Fibroblast of skin of scalp (primary cell): ENCODE data around the gene BIVM.

Experiments used
- DNase-seq: peaks from one replicate; pipeline ENCODE4 v3.0.0-alpha.2; 2013

The BIVM gene

DNA sequence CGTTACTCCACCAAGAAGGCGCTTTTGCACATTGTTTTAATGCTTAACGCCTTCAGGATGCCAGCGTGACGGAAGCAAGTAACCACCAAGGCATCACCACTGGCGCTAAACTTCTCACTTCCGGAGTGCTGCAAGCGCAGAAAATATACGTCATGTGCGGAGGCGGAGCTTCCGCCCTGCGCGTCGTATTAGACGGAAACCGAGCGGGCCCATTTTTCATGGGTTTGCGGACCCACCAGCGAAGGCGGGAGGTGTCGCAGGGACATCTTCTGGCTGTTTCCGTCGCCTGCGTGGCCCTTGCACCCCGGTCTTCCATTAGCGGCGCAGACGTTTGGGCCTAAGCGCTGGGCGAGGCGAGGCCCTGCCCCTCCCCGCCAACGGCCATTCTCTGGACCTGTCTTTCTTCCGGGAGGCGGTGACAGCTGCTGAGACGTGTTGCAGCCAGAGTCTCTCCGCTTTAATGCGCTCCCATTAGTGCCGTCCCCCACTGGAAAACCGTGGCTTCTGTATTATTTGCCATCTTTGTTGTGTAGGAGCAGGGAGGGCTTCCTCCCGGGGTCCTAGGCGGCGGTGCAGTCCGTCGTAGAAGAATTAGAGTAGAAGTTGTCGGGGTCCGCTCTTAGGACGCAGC, 46.8 kb downstream of the BIVM start, which contains the start of gene ERCC5:
ERCC5 (plus strand) TSS at position 403 of the 631 bp plus-strand sequence. CDS start 235 bp downstream, outside the sequence.
- peak; percentile 97 for DNase-seq

DNA sequence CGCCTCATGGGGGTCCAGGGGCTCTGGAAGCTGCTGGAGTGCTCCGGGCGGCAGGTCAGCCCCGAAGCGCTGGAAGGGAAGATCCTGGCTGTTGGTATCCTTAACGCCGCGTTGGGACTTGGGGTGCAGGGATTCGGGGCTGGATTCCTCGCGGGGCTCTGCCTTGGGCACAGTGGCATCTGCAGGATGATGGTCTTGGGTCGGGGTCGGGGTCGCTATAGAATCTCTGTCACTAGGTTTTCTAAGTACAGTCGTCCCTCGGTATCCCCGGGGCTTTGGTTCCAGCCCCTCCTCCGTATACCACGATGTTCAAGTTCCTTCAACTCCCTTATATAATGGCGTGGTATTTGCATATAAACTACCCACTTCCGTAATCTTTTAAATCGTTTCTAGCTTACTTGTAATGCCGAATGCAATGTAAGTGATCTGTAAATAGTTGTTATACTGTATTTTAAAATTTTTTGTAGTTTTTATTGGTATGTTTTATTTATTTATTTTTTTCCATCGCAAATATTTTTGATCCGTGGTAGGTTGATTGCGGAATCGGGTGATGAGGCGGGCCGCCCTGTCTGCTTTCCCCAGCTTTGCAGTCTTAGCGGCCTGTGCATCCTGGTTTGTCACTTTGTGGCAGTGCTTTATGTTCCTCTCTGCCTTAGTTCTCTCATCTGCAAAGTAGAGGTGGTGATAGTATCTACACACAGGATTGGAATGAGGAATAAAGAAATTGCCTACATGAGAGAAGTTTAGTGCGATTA, 47.5 kb downstream of the BIVM start:
- DNase-seq, result peak; percentile 23

DNA sequence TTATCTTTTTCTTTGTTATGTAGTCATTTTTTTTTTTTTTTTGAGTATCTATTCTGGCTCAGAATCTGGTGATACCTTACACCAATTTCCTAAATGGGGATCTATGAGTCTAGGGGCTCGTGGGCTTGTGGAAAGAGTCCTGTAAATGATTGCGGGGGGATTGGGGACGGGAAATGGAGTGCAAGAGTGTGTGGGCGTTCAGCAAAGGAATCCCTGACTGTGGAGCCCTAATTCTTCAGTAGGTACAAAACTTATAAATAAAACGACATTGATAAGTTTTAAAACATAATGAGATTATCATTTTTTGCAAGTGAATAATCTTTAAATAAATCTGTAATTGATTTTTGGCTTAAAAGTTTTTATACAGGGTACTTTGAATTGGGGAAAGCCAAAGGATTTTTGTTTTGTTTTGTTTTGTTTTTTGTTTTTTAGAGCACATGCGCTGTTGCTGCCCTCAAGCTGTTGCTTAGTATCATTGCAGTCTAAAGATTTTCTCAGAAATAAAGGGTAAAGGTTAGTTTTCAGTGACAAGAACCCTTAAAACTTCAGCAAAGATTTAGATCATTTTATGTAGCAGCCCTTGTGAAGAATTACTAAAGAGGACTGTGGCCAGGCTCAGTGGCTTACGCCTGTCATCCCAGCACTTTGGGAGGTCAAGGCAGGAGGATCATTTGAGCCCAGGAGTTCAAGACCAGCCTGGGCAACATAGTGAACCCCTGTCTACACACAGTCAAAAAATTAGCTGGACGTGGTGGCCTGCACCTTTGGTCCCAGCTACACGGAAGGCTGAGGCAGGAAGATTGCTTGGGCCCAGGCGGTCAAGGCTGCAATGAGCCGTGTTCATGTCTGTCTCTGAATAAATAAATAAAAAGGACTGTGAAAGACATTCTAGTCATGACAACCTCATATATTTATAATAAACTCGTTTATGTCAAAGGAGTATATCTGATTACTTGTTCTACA, 48.6 kb downstream of the BIVM start:
- peak; percentile 31 for DNase-seq

DNA sequence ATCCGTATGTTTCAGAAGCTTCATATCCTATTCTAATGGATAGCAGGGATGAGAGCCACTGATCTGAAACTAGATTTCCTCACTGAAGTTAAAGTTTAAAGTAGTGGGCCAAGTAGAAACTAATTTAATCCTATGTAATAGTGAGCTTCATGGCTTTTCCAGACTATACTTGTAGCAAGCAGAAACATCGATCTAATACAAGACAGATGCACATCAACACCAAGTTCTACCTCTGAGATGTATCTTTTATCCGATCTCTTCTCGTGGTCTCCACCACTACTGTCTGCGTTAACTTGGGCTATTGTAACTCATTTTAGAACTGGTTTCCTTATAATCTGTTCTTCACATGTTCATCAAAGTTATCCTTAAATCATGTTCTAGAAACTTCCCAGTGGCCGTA, 50.0 kb downstream of the BIVM start:
- DNase-seq, result no peak

DNA sequence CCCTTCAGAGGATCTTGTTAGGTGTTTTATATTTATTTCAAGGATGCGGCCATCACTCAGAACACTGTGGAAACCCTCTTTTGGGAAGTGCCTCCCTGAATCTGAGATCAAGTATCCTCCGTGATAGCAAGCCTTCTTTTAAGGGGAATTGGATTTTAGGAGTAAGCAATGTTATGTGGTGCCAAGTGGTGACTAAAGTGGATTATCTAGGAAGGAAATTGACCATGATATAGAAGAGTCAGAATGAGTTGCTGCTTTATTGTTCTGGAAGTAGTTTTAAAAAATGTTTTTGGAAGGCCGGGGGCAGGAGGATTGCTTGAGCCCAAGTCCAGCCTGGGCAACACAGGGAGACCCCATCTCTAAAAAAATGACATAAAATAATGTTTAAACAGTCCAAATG, 53.6 kb downstream of the BIVM start:
- no peak for DNase-seq

DNA sequence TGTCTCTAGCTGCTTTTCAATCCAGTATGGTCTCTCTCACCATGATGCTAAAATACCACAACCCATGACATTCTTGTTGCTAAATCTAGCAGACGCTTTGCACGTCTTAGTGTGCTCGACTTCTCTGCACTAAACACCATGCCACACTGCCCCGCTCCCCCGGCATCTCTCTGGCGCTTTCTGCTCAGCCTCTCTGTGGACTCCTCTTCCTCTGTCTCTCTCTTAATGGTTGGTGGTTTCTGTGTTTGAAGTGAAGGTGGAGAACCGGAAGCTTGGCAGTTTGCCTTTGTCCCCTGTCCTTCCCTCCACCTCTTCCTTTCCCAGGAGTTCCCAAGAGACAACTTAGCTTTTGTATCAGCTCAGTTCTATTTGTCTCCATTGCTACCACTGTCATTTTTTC, 55.8 kb downstream of the BIVM start:
- DNase-seq, result no peak

DNA sequence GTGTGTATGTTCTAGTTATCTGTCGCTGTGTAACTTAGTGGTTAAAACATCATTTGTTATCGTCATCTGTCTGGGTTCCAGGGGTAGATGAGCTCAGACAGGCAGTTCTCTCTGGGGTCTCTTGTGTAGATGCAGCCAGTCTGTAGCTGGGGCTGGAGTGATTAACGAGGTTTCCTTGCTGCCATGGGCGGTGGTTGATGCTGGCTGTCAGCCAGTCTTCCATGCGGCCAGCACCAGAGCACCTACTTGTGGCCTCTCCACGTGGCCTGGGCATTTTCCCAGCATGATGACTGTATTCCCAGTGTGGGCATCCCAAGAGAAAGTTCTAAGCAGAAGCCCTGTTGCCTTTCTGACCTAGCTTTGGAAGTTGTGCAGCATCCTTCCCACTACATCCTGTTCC, 57.6 kb downstream of the BIVM start:
- DNase-seq, result no peak

DNA sequence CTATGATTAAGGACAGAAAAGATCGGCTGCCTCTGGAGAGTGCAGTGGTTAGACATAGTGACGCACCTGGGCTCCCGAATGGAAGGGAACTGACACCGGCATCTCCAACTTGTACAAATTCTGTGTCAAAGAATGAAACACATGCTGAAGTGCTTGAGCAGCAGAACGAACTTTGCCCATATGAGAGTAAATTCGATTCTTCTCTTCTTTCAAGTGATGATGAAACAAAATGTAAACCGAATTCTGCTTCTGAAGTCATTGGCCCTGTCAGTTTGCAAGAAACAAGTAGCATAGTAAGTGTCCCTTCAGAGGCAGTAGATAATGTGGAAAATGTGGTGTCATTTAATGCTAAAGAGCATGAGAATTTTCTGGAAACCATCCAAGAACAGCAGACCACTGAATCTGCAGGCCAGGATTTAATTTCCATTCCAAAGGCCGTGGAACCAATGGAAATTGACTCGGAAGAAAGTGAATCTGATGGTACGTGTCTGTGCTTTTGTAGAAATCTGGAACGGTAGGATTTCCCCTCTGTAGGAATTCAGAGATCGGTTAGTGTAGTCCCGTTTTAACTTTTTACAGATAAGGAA, 63.8 kb downstream of the BIVM start:
- peak; percentile 39 for DNase-seq

DNA sequence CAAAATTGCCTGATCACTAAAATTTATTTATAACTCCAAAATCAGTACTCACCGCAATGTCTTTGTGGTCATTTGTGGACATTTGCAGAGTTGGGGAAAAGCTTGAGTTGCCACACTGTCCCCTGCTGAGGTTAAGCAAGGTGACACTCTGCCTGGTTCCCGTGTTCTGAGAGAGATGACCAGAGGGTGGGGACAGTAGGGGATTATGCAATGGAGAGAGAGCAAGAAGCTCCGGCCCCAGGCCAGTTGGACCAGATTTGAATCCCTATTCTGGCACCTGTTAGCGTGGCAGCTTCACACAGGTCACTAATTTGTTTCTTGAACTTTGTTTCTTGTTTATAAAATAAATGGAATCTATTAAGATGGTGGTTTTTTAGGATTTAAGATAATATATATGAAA, 64.7 kb downstream of the BIVM start:
- DNase-seq, result no peak

DNA sequence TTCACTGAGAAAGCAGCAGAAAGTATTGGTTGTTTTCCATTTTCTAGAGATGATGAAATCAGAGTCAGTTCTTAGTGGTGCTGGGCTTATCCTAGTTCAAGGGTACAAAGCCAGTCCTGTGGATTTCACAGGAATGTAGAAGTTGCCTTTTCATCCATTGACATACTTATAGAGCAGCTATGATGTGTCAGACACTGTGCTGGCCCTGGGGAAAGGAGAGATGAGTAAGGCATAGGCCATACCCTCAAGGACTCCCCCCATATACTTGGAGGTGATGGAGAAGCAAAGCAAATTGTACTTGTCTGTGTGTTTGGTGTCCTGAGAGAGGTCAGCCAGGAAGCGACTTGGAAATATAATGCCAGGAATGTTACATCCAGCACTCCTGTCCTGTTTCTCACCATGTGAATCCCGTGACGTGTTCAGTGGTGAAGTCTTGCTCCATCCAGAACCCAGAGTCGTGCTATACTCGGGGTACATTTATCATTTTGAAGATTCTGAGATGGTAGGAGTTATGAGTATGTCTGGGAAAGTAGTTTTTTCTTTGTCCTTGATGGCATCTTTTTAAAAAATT, 69.5 kb downstream of the BIVM start:
- peak; percentile 34 for DNase-seq

DNA sequence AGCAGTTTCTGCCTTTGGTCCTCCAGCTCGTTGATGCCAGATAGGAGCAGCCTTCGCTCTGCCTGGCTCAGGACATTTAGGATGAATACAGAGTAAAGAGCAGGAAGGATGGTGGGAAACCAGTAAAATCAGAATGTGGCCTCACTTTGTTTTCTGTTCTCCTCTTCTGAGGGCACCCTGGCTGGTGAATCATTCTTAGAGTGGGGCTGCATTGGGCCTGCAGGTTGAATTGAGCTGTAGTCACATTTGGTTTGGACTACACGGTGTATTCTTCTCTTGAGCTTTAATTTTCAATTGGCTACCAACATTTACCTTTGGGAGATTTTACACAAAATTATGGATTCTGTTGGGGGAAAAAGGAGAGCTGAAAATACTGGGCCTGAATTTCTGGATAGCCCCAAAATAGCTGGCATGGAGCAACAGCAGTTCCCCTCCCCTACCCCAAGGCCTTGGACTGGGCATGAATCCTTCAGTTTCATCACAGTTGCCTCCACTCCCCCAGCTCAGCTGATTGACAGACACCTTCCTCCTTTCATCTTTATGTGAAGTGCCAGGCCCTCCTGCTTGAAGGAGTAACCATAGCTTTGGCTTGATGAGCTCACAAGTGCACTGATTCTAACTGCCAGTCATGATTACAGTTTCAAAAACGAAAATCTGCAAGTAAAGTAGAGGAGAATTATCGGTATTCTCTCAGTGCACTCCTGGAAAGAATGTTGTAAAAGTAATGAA, 71.2 kb downstream of the BIVM start:
- no peak for DNase-seq

DNA sequence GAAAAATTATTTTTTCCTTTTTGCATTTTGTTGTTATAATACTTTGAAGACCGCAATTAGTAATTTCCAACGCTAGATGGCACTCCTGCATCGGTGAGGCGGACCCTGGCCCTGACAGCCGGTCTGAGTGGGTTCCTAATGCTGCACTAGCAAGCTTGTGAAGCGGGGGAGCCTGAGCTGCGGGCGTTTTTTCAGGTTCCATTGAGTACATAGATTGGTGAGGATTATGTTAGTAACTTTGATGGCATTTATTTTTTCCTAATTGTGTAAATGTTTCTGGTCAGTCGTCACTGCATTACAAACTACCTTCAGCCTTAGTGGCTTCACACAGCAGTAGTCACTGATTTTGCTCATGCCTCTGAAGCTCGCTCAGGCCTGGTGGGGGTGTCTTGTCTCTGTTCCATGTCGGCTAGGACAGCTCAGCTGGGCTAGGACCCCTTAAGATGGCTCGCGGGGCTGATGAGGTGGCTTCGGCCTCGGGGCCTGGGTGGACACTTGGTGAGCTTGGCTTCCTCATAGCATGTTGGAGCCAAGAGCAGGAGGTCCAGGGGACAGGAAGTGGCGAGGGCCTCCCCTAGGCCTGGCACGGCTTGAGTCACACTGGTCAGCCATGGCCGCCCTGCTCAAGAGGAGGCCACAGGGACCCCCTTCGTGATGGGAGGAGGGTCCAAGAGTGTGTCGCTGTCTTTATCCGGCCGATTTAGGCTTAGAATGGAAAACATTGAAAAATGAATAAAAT, 71.9 kb downstream of the BIVM start:
- DNase-seq, result peak; percentile 63

DNA sequence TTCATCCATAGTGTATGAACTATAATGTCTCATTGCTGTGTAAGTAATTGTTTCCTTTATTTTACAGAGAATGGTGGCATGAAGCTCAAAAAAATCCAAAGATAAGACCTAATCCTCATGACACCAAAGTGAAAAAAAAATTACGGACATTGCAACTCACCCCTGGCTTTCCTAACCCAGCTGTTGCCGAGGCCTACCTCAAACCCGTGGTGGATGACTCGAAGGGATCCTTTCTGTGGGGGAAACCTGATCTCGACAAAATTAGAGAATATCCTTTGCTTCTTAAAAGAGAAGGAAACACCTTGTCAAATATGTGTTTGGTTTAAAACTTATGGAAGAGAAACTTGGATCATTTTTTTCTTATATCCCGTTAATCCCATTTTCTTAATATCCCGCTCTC, 73.2 kb downstream of the BIVM start:
- no peak for DNase-seq

DNA sequence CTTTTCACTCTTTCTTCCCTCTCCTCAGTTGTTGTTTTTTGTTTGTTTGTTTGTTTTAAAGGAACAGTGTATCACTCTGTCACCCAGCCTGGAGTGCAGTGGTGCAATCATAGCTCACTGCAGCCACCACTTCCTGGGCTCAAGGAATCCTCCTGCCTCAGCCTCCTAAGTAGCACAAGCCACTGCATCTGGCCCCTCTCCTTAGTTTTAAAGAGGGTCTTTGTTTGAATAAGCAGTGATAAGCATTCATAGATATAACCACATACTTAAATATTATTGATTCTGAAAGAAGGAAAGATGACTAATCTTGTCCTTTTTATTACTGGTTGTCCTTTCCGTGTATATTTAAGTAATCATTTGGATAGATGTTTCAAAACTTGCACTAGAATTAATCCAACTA, 73.6 kb downstream of the BIVM start:
- no peak for DNase-seq

DNA sequence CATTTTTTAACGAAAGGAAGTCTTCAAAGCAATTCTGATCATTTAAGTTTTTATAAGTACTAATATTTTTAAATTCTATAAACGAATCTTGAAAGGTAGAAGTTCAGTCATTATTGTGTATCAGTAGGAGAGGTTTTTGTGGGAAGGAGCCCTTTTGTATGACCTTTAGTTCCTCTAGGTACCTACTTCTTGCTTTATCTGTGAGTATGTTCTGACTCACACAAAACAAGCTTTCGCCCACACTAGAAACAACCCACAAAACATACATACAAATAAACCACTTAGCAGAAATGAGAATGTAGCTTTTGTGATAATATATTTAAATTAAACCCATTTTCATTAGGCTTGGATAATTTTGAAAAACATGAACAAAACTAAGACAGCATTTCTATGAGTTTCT, 74.7 kb downstream of the BIVM start:
- DNase-seq, result no peak

DNA sequence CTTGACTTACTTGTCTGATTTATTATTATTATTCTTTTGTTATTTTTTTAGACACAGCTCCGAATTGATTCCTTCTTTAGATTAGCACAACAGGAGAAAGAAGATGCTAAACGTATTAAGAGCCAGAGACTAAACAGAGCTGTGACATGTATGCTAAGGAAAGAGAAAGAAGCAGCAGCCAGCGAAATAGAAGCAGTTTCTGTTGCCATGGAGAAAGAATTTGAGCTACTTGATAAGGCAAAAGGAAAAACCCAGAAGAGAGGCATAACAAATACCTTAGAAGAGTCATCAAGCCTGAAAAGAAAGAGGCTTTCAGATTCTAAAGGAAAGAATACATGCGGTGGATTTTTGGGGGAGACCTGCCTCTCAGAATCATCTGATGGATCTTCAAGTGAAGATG, 76.3 kb downstream of the BIVM start:
- DNase-seq, result no peak

DNA sequence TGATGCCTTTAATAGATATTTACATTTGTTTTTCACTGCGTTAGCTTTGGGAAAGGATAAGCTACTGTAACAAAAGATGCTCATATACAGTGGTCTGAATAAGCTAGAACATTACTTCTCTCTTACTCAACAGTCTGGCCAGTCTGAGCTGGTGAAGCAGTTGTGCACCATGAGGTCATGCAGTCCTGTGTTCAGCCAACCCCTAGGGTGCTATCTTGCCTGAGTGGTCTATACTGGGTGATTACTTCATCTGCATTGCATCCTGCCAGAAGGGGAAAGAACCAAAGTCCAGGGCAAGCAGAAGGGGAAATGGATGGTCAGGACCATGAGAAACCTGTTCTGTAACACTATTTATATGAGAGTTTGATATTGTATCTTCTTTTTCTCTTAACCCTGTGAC, 78.4 kb downstream of the BIVM start:
- DNase-seq, result peak; percentile 60

DNA sequence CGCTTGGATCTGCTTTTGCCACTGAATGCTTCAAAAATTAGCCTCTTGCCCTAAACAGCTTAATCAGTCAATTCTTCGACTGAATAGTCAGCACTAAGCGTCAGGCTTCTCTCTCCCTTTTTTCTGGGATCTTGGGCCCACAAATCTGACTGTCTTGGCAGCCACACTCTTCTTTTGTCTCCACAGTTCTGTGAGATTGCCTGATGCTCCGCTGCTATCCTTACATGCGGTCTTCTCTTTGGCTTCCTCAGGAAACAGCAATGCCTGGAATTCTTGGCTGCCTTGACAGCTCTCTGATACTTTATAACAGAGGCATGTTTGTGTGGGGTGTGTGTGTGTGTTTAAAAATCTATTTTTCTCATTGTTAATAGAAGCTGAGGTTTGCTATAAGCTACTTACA, 79.6 kb downstream of the BIVM start:
- peak; percentile 83 for DNase-seq

DNA sequence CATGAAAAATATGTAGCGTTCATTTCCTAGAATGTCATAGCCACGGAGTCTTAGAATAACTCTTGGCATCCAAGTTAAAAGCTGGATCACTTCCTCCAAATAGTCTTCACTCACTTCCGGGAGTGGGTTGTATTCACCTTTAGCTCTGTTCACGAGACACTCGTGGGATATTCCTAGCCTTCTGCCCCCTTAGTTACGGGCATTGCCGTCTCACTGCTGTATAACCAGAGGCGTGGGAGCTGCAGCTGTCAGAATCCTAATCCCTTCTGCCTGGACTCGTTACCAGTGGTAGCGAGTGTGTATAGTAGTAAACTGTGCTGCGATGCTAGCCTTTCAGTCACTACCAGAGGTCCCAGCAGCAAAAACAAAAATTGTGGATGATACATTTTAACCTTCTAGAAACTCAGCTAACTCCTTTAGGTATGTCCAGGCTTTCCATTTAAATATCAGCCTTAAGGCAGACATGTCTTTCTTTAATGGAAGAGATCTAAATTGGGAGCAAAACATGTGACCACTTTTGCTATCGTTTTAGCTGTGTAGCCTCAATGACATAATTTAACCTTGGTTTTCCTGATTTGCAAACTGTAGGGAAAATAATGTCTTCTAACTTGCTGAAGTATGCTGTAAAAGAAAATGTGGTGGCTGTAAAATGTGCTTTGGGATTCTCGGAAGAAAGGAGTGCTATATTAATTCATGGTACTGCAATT, 81.0 kb downstream of the BIVM start:
- DNase-seq, result no peak
